Upper lobe of right lung (tissue), 1 donor: ENCODE results near the gene ARHGEF18. TPM values are rescaled to one million over a fixed set of nuclear protein-coding genes. Genes with fewer than 3 reads are reported as not detected.

ENCODE experiments used
- ATAC-seq: fragments of 200-7000 bp; cut with Tn5 transposase; one replicate; pipeline ENCODE4 v1.9.1; 2020; ENCODE audit warnings: mild to moderate bottlenecking, moderate library complexity
- DNase-seq: peaks from one replicate; pipeline ENCODE4 v3.0.0-alpha.2; 2020
- H3K27ac ChIP-seq: fragments of 200-600 bp; one replicate; pipeline ENCODE4 v1.8.0; 2022
- H3K27me3 ChIP-seq: fragments of 200-600 bp; one replicate; pipeline ENCODE4 v1.8.0; 2022; ENCODE audit warnings: mild to moderate bottlenecking
- H3K36me3 ChIP-seq: fragments of 200-600 bp; one replicate; pipeline ENCODE4 v1.8.0; 2022
- H3K4me1 ChIP-seq: fragments of 200-600 bp; one replicate; pipeline ENCODE4 v1.8.0; 2022
- H3K4me3 ChIP-seq: fragments of 200-600 bp; one replicate; pipeline ENCODE4 v1.8.0; 2022; ENCODE audit warnings: mild to moderate bottlenecking
- H3K9me3 ChIP-seq: fragments of 200-600 bp; one replicate; pipeline ENCODE4 v1.8.0; 2022
- CTCF ChIP-seq: fragments of 200-600 bp; IDR thresholded peaks from one replicate; pipeline ENCODE4 v1.8.0; 2022; ENCODE audit warnings: antibody characterized with exemption
- intact Hi-C: fragments of 100-400 bp; cut with DNase I; formaldehyde crosslinking; loops from one replicate; pipeline ENCODE4 v1.11.0; 2022
- total RNA-seq: library from RNA; stranded (reverse); fragmentation: NEBNext Ultra II Directional; extraction: Animal tissue kit (Norgen Biotek cat#: 25700); gene quantifications from one replicate; pipeline ENCODE4 v1.2.1, GENCODE V29; 2021
- donor health status: DM: no; HTN: yes; CAD: no; lungs with severe emphysema.

ARHGEF18 gene
- total RNA-seq, 1 donor from 2014 or later, result 50.4 TPM

- no peak overlapping the region for H3K4me3 ChIP-seq
- TF ChIP-seq CTCF, result no peak
- no peaks in the 10 kb centered on the region for H3K36me3 ChIP-seq
- no peak overlapping the region for H3K27ac ChIP-seq
- intact Hi-C loops, result no loop called here
- DNase-seq, result no peak
- H3K27me3 ChIP-seq, result no peaks in the 10 kb centered on the region
- H3K9me3 ChIP-seq, result no peaks in the 10 kb centered on the region
- no peak for ATAC-seq
- no peaks in the 10 kb centered on the region for H3K4me1 ChIP-seq
These were observed 36.8 kb upstream of the ARHGEF18 start for GRCh38 chr19:7311911-7312310.

GRCh38 chr19:7312816-7313215 is 35.9 kb upstream of the ARHGEF18 start:
- ATAC-seq (no peak), DNase-seq (peak; percentile 31)
- TF ChIP-seq CTCF, result no peak

GRCh38 chr19:7318176-7318575 is 30.6 kb upstream of the ARHGEF18 start:
- TF ChIP-seq CTCF, result no peak
- DNase-seq, result no peak
- Histone ChIP-seq H3K27ac (no peak overlapping the region), H3K9me3 (no peaks in the 10 kb centered on the region), H3K4me1 (no peaks in the 10 kb centered on the region), H3K4me3 (no peak overlapping the region), H3K36me3 (no peaks in the 10 kb centered on the region), H3K27me3 (no peaks in the 10 kb centered on the region)
- ATAC-seq, result no peak
- intact Hi-C loops, result no loop called here

More at GRCh38 chr19:7312816-7313215, 35.9 kb upstream of the ARHGEF18 start:
- no peak overlapping the region for H3K4me3 ChIP-seq
- H3K27me3 ChIP-seq, result no peaks in the 10 kb centered on the region
- H3K36me3 ChIP-seq, result no peaks in the 10 kb centered on the region
- H3K9me3 ChIP-seq, result no peaks in the 10 kb centered on the region
- no peak overlapping the region for H3K27ac ChIP-seq
- no peaks in the 10 kb centered on the region for H3K4me1 ChIP-seq
- intact Hi-C loops, result no loop called here

GRCh38 chr19:7326105-7326877 is 22.4 kb upstream of the ARHGEF18 start:
- intact Hi-C loops, result no loop called here
- ATAC-seq, result peak; percentile 78
- Histone ChIP-seq H3K27me3 (no peaks in the 10 kb centered on the region), H3K4me1 (no peaks in the 10 kb centered on the region), H3K36me3 (no peaks in the 10 kb centered on the region), H3K27ac (no peak overlapping the region), H3K9me3 (no peaks in the 10 kb centered on the region), H3K4me3 (no peak overlapping the region)
- peak; percentile 42 for TF ChIP-seq CTCF
- DNase-seq, result peak; percentile 19

GRCh38 chr19:7327802-7328201 is 20.9 kb upstream of the ARHGEF18 start:
- Histone ChIP-seq H3K27ac (no peak overlapping the region), H3K27me3 (no peaks in the 10 kb centered on the region), H3K9me3 (no peaks in the 10 kb centered on the region), H3K4me1 (no peaks in the 10 kb centered on the region), H3K36me3 (no peaks in the 10 kb centered on the region), H3K4me3 (no peak overlapping the region)
- intact Hi-C loops, result no loop called here
- DNase-seq (no peak), ATAC-seq (no peak)
- TF ChIP-seq CTCF, result no peak

- Histone ChIP-seq H3K9me3 (no peaks in the 10 kb centered on the region), H3K27me3 (no peaks in the 10 kb centered on the region), H3K4me3 (no peak overlapping the region), H3K36me3 (no peaks in the 10 kb centered on the region), H3K4me1 (no peaks in the 10 kb centered on the region), H3K27ac (no peak overlapping the region)
- DNase-seq (no peak), ATAC-seq (no peak)
- intact Hi-C loops, result no loop called here
- no peak for TF ChIP-seq CTCF
These were observed 20.1 kb upstream of the ARHGEF18 start for GRCh38 chr19:7328647-7329046.
